ENCODE results near the gene MRM3.

The MRM3 gene

GRCh38 chr17:759964-760363 lies 22.2 kb upstream of the MRM3 start:
- CTCF ChIA-PET: no interaction called here
- POLR2A ChIA-PET: no interaction called here
- no peak overlapping the region for H3K27ac ChIP-seq (ENCODE audit: extremely low read depth, low read depth, low read length)
- H3K36me3 ChIP-seq (ENCODE audit: control insufficient read depth in 2 of 2, insufficient read depth in 1 of 2, low read length in 2 of 2): peaks cover 64 to 82% of the 10 kb centered on the region in 2 experiments
- TF ChIP-seq ZNF362 (tag by site-specific recombination; IDR thresholded peaks at IDR 0.05) (no peak), ZNF354C (tag by site-specific recombination; IDR thresholded peaks at IDR 0.05; ENCODE audit: borderline replicate concordance, low read depth) (no peak), ZNF658 (tag by site-specific recombination; IDR thresholded peaks at IDR 0.05) (no peak), ZBTB17 (tag by site-specific recombination; IDR thresholded peaks at IDR 0.05) (no peak)
- H3K4me3 ChIP-seq (ENCODE audit: low read depth, low read length): no peak overlapping the region
- no peaks in the 10 kb centered on the region for H3K9me3 ChIP-seq (ENCODE audit: control insufficient read depth, insufficient read depth, low read depth, low read length)
- H3K4me1 ChIP-seq (ENCODE audit: control insufficient read depth, insufficient read depth, low read length): no peaks in the 10 kb centered on the region

- Histone ChIP-seq H3K4me1 (ENCODE audit: control insufficient read depth, insufficient read depth, low read length) (no peaks in the 10 kb centered on the region), H3K27ac (ENCODE audit: extremely low read depth, low read depth, low read length) (no peak overlapping the region), H3K4me3 (ENCODE audit: low read depth, low read length) (no peak overlapping the region), H3K9me3 (ENCODE audit: control insufficient read depth, insufficient read depth, low read depth, low read length) (no peaks in the 10 kb centered on the region), H3K36me3 (ENCODE audit: control insufficient read depth in 2 of 2, insufficient read depth in 1 of 2, low read length in 2 of 2) (peaks cover 68 to 86% of the 10 kb centered on the region in 2 experiments)
- ChIA-PET CTCF (interaction anchor here (0.8 kb wide), 1 partner anchor 236 kb away, joined by 3 read pairs; the partner anchor contains the start of gene TIMM22), POLR2A (no interaction called here)
- no peak for TF ChIP-seq SP2 (tag by site-specific recombination; IDR thresholded peaks at IDR 0.05)
- no peak for TF ChIP-seq ZNF426 (tag by site-specific recombination; IDR thresholded peaks at IDR 0.05)
- TF ChIP-seq KLF1 (tag by site-specific recombination; IDR thresholded peaks at IDR 0.05): no peak
- TF ChIP-seq ZNF501 (tag by site-specific recombination; IDR thresholded peaks at IDR 0.05): no peak
- no peak for TF ChIP-seq SCRT1 (tag by site-specific recombination; IDR thresholded peaks at IDR 0.05; ENCODE audit: borderline replicate concordance)
These were observed 21.8 kb upstream of the MRM3 start for GRCh38 chr17:760371-760770.

GRCh38 chr17:767076-767475 lies 15.1 kb upstream of the MRM3 start:
- H3K27ac ChIP-seq (ENCODE audit: extremely low read depth, low read depth, low read length): no peak overlapping the region
- ChIA-PET POLR2A (no interaction called here), CTCF (interaction anchor here (0.6 kb wide), 1 partner anchor 55 kb away, joined by 4 read pairs; no protein-coding TSS in a partner anchor)
- H3K4me1 ChIP-seq (ENCODE audit: control insufficient read depth, insufficient read depth, low read length): no peaks in the 10 kb centered on the region
- no peaks in the 10 kb centered on the region for H3K9me3 ChIP-seq (ENCODE audit: control insufficient read depth, insufficient read depth, low read depth, low read length)
- no peak overlapping the region for H3K4me3 ChIP-seq (ENCODE audit: low read depth, low read length)
- H3K36me3 ChIP-seq (ENCODE audit: control insufficient read depth in 2 of 2, insufficient read depth in 1 of 2, low read length in 2 of 2): peaks cover 58 to 84% of the 10 kb centered on the region in 2 experiments
- TF ChIP-seq YY2 (tag by site-specific recombination; IDR thresholded peaks at IDR 0.05) (no peak), ZNF654 (tag by site-specific recombination; IDR thresholded peaks at IDR 0.05; ENCODE audit: low read depth) (no peak), ZNF324 (tag by site-specific recombination; IDR thresholded peaks at IDR 0.05) (no peak), ZNF416 (tag by site-specific recombination; IDR thresholded peaks at IDR 0.05) (no peak), ZNF354C (tag by site-specific recombination; IDR thresholded peaks at IDR 0.05; ENCODE audit: borderline replicate concordance, low read depth) (no peak), SCRT1 (tag by site-specific recombination; IDR thresholded peaks at IDR 0.05; ENCODE audit: borderline replicate concordance) (no peak), KLF1 (tag by site-specific recombination; IDR thresholded peaks at IDR 0.05) (no peak), ZNF174 (tag by site-specific recombination; IDR thresholded peaks at IDR 0.05) (no peak), ZNF426 (tag by site-specific recombination; IDR thresholded peaks at IDR 0.05) (no peak), SP3 (tag by site-specific recombination; IDR thresholded peaks at IDR 0.05) (no peak), KLF17 (tag by site-specific recombination; IDR thresholded peaks at IDR 0.05) (no peak), ZNF747 (tag by site-specific recombination; IDR thresholded peaks at IDR 0.05) (no peak), ZNF10 (tag by site-specific recombination; IDR thresholded peaks at IDR 0.05) (no peak), ZNF473 (tag by site-specific recombination; IDR thresholded peaks at IDR 0.05) (no peak), KLF16 (tag by site-specific recombination; IDR thresholded peaks at IDR 0.05) (no peak), ZNF292 (tag by site-specific recombination; IDR thresholded peaks at IDR 0.05; ENCODE audit: borderline replicate concordance, low read depth) (no peak), GLI4 (tag by site-specific recombination; IDR thresholded peaks at IDR 0.05) (no peak)

Measured in HEK293 (cell line).